ENCODE data around the gene NPRL2.

Gene NPRL2

GRCh38 chr3:50350527-50351322 is at the start of gene NPRL2, which contains the start of gene CYB561D2:
Gene NPRL2 (minus strand): TSS chr3:50350775. CDS start chr3:50350652, 123 bp downstream.
Gene CYB561D2 (plus strand): TSS chr3:50350862. CDS start chr3:50351434, 572 bp downstream.
- peak; percentile 98 for DNase-seq

- DNase-seq: no peak
Measured at GRCh38 chr3:50396502-50396901, 45.9 kb upstream of the NPRL2 start.

GRCh38 chr3:50395070-50395860 is 44.7 kb upstream of the NPRL2 start:
- no peak for DNase-seq

GRCh38 chr3:50393061-50393460 is 42.5 kb upstream of the NPRL2 start:
- DNase-seq: no peak

- DNase-seq: no peak
Measured at GRCh38 chr3:50392101-50392715, 41.6 kb upstream of the NPRL2 start.

GRCh38 chr3:50390508-50391224 is 40.1 kb upstream of the NPRL2 start:
- no peak for DNase-seq

- no peak for DNase-seq
Measured at GRCh38 chr3:50389414-50389767, 38.8 kb upstream of the NPRL2 start.

- DNase-seq: no peak
Measured at GRCh38 chr3:50388720-50389413, 38.3 kb upstream of the NPRL2 start.

- no peak for DNase-seq
Measured at GRCh38 chr3:50388016-50388719, 37.6 kb upstream of the NPRL2 start.

- DNase-seq: no peak
Measured at GRCh38 chr3:50385754-50386153, 35.2 kb upstream of the NPRL2 start.

GRCh38 chr3:50383750-50384149 is 33.2 kb upstream of the NPRL2 start:
- no peak for DNase-seq

- no peak for DNase-seq
Measured at GRCh38 chr3:50382722-50383121, 32.1 kb upstream of the NPRL2 start.

GRCh38 chr3:50381383-50381782 is 30.8 kb upstream of the NPRL2 start:
- DNase-seq: no peak

GRCh38 chr3:50380405-50381085 is 30.0 kb upstream of the NPRL2 start:
- DNase-seq: no peak

- DNase-seq: no peak
Measured at GRCh38 chr3:50378757-50379156, 28.2 kb upstream of the NPRL2 start.

- no peak for DNase-seq
Measured at GRCh38 chr3:50378024-50378423, 27.4 kb upstream of the NPRL2 start.

- no peak for DNase-seq
Measured at GRCh38 chr3:50375258-50375931, 24.8 kb upstream of the NPRL2 start.

- no peak for DNase-seq
Measured at GRCh38 chr3:50374363-50375257, 24.0 kb upstream of the NPRL2 start.

Data from CD4-positive, alpha-beta T cell treated with Interleukin-4 for 4 hours (primary cell).